LNCAP (cell line): Measurements from ENCODE around the gene CLTA.

ENCODE experiments used
- CTCF ChIP-seq: fragments of 450-650 bp; IDR thresholded peaks from 2 replicates; pipeline ENCODE4 v1.5.1; 2017; ENCODE audit warnings: mild to moderate bottlenecking

Gene CLTA

DNA sequence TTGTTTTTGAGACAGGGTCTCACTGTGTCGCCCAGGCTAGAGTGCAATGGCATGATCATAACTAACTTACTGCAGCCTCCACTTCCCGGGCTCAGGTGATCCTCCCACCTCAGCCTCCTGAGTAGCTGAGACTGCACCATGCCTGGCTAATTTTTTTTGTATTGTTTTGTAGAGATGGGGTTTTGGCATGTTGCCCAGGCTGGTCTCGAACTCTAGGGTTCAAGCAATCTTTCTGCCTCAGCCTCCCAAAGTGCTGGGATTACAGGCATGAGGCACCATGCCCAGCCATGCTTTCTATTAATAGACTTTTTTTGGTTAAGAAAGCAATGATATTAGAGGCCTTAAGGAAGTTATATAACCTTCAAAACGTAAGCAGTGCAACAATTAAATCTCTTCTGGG, 23.3 kb downstream of the CLTA start:
- no peak for TF ChIP-seq CTCF

GRCh38 chr9:36214571-36214970, 23.9 kb downstream of the CLTA start:
- TF ChIP-seq CTCF = no peak

- TF ChIP-seq CTCF = no peak
Observed at GRCh38 chr9:36217256-36217968, 26.7 kb downstream of the CLTA start.

GRCh38 chr9:36218011-36218410, 27.3 kb downstream of the CLTA start:
- TF ChIP-seq CTCF = no peak

DNA sequence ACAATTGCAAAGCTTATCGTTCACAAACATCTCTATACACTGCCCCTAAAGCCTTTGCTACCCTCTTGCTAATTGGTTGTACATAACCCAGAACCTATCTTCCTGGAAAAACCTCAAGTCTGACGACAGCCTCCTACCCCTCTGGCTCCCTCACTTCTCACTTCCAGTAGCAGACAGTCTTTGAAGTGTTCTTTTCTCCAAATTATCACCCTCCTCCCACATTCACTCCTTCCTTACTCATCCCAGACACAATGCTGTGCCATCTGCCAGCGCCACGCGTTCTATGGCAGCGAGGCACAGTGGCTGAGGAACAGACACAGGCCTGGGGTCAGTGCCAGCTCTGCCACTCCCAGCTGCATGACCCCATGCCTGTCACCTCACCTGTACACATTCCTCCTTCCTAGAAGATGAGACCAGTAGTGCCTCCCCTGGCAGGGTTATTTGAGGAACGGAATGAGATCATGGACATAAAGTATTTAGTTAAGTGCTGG, 27.7 kb downstream of the CLTA start:
- TF ChIP-seq CTCF = no peak

DNA sequence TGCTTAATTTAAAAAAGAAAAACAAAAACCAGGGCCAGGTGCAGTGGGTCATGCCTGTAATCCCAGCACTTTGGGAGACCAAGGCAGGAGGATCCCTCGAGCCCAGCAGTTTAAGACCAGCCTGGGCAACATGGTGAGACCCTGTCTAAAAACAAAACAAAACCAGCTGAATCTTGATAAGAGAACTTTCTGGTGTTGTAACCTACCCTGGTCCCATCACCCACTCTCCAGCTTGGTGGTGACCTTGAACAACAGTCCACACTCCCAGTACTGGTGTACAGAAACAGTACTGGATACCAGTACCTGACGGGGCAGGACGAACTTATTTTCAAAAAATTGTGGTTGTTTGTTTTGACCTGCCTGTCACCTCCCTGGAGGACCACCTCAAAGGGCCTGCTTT, 30.9 kb downstream of the CLTA start:
- no peak for TF ChIP-seq CTCF

DNA sequence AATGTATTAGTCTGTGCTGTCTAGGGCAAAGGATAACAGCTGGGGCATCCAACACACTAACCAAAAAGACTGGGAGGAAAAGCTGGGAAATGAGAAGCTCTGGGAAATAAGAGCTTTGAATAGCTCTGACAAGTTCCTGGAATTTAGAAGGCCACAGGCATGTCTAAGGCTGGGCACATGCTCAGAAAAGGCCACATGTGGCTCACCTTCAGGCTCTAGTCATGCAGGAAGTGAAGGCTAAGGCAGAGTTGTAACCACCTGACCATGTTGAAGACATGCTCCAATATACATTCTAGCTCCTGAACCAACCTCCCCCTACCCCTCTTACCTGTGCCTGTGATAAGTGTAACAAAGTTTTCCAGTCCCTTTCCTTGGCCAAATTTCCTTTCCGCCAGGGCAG, 31.7 kb downstream of the CLTA start:
- no peak for TF ChIP-seq CTCF

DNA sequence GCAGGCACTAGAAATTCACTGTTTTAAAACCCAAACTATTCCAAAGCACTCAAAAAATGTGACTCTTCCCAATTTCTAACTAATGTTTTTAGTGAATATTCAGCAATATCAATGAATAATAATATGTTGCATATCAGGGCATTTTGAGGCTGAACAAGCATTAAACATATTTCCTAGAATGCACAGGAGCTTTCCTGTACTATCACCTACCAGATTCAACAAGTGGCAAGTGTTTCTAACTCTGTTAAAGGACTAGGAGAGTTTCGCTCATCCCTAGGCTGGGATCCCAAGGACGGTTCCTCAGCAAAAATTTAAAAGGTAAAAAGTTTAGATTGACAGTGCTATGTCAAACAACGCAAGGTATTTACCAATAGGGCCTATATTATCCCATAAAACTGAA, 46.5 kb downstream of the CLTA start:
- TF ChIP-seq CTCF = no peak
